COLO668 (cell line): ENCODE data around the gene SVOP.
"Not testable (repeated sequence)": the region's sequence is repeated elsewhere in the genome, so short reads cannot be mapped to it uniquely, and the experiment has no call there.

ENCODE experiments used
- DNase-seq: peaks from one replicate; lab custom pipeline; 2025; ENCODE audit not compliant: unreplicated experiment; lab: John Stamatoyannopoulos, UW

The SVOP gene

DNA sequence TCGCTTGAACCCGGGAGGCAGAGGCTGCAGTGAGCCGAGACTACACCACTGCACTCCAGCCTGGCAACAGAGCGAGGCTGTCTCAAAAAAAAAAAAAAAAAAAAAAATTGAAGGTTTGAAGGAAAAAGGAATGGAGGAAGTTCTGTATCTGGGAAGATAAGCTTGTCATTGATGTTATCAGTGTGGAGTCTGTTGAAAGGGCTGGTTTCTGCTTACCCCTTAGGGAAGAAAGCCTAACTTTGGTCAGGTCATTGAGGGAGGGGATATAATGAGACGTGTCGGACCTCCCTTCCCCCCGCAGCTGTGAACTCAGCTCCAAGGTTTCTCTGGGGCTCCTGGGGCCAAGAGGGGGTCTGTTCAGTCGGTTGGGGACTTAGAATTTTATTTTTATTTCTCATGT is 124.5 kb downstream of the SVOP start:
- DNase-seq, result no peak

DNA sequence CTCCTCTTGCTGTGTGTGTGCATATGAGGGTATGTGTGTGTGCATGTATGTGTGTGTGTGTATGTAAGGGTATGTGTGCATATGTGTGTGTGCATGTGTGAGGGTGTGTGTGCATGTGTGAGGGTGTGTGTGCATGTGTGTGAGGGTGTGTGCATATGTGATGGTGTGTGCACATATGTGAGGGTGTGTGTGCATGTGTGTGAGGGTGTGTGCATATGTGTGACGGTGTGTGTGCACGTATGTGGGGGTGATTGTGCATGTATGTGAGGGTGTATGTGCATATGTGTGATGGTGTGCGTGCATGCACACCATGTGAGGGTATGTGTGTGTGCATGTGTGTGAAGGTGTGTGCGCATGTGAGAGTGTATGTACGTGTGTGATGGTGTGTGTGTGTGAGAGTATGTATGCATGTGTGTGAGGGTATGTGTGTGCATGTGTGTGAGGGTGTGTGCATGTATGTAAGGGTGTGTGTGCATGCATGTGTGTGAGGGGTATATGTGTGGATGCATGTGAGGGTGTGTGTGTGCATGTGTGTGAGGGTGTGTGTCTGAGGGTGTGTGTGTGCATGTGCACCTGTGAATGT is 125.6 kb downstream of the SVOP start:
- no peak for DNase-seq

DNA sequence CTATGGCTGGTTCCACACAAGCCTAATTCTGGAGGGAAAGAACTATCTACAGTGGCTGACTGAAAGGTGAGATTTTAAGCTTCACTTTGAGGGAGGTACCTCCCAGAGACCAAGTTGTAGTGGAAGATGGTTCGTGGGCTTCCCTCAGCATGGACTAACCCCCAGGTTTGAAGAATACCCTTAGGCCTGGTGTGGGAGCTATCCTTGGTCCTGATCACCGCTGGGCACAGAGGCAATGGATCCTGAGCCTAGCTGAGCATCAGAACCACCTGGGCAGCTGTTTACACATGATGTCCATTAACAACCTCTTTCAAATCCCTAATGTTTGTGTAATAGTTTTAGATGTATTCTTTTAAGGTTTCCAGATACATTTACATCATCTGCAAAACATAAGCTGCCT is 130.7 kb downstream of the SVOP start:
- no peak for DNase-seq

DNA sequence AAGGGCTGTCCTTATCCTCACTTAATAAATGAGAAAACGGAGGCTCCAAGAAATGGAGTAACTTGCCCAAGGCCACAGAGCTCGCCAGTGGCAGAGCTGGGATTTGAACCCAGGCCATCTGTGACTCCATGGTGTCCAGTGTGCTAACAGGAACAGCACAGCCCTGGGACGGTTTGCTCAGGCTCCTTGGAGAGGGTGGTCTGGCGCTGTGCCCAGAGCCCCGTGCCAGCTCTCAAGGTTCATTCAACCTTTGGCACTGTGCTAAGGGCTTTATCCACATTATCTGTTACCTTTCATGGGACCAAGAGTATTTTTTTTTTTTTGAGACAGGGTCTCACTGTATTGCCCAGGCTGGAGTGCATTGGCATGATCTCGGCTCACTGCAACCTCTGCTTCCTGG is 132.8 kb downstream of the SVOP start:
- DNase-seq, result no peak

GRCh38 chr12:108886873-108887629 is 133.8 kb downstream of the SVOP start:
- no peak for DNase-seq

- DNase-seq, result peak; percentile 60
These were observed 136.5 kb downstream of the SVOP start for GRCh38 chr12:108884116-108885012.

- no peak for DNase-seq
These were observed 138.9 kb downstream of the SVOP start for GRCh38 chr12:108881953-108882352.

- no peak for DNase-seq
These were observed 141.1 kb downstream of the SVOP start, which contains the start of gene DAO for GRCh38 chr12:108879615-108880254. TSS of gene DAO (plus strand) at chr12:108880092. CDS start at chr12:108885007, 4,915 bp downstream.

- DNase-seq, result no peak
These were observed 144.3 kb downstream of the SVOP start for GRCh38 chr12:108876550-108876949.

DNA sequence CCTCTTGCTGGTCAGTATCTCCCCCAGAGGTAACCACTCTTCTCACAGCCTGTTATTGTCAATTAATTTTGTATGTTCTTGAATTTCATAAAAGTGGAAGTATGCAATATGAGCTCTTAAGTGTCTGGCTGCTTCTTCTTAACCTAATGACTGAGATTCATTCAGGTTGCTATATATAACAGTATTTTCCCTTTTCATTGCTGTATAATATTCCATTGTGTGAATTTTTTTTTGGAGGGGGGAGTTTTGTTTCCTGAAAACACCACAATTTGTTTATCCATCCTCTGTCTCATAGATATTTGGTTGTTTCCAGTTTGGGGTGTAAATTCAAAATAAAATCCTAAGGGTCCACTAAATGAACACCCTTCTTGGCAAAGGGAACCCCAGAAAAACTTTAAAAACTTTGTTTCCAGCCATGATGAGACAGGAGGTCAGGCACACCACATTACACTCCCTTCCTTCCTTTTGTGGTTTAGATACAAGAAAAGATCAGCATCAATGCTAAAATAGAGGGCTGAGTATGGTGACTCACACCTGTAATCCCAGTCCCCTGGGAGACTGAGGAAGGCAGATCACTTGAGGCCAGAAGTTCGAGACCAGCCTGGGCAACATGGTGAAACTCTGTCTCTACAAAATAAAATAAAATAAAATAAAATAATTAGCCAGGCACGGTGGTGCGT is 145.0 kb downstream of the SVOP start:
- DNase-seq, result no peak

GRCh38 chr12:108875280-108875679 is 145.6 kb downstream of the SVOP start:
- no peak for DNase-seq

DNA sequence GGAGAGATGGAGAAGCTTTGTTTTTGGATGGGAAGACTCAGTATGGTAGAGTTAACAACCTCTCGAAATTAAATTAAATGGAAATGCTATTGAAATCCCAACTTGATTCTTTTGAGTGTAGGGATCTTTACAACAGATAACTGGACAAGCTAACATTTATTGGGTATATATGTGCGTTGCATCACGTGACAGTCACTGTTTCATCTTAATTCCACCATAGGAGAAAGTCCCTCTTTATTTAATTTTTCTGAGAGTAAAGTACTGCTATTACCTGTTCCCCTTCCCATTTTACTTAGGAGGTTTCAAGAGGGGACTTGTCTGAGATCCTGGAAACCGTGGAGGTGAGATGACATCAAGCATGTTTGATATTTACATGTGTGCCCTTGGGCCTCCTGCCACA is 152.1 kb downstream of the SVOP start:
- DNase-seq, result no peak

DNA sequence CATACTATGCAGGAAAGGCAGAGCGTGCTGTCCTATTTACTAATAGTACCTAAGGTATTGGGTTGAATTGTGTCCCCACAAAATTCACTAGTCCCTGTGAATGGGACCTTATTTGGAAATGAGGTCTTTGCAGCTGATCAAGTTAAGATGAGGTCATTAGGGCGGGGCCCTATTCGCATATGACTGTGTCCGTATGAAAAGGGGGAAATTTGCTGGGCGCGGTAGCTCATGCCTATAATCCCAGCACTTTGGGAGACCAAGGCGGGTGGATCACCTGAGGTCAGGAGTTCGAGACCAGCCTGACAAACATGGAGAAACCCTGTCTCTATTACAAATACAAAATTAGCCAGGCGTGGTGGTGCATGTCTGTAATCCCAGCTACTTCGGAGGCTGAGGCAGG is 154.8 kb downstream of the SVOP start:
- not testable (repeated sequence) for DNase-seq

DNA sequence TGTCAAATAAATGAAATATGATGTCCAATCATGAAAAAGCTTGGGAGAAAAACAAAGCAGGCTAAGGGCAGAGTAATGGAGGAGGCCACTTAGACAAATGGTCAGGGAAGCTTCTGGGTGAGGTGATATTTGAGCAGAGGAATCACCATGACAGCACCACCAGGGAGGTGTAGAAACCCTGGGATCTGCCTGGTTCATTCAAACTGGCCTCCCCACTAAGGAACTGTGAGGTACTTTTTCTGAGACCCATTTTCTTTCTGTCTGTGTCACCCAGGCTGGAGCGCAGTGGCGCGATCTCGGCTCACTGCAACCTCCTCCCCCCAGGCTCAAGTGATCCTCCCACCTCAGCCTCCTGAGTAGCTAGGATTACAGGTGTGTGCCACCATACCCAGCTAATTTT is 155.7 kb downstream of the SVOP start:
- no peak for DNase-seq

- no peak for DNase-seq
These were observed 158.3 kb downstream of the SVOP start for GRCh38 chr12:108862588-108862959.

DNA sequence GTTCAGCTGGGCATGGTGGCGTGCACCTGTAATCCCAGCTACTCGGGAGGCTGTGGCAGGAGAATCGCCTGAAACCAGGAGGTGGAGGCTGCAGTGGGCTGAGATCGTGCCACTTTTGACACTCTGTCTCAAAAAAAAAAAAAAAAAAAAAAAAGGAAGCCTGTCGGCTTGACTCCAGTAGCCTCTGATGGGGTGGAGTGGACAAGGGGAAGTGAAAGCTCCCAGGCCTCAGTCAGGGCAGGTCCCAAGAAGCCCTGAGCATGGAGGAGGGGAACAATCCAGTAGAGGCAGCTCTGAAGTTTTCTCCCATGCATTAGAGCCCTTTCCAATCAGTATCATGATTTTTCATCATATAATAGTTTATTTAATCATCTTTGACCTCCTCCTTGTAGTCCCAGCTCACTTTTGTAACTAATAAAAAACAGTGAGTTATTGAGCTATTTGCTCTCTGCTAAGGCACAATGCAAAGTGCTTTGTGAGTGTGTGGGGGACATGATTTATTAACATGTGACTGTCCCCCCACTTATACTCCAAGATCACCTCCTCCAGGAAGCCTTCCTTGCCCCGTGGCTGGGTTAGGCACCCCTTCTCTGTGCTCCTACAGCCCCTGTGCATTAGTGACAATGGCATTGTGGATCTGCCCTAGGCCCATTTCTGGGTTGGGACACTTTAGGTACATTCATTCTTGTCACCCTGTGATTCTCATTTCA is 158.8 kb downstream of the SVOP start:
- DNase-seq, result no peak

DNA sequence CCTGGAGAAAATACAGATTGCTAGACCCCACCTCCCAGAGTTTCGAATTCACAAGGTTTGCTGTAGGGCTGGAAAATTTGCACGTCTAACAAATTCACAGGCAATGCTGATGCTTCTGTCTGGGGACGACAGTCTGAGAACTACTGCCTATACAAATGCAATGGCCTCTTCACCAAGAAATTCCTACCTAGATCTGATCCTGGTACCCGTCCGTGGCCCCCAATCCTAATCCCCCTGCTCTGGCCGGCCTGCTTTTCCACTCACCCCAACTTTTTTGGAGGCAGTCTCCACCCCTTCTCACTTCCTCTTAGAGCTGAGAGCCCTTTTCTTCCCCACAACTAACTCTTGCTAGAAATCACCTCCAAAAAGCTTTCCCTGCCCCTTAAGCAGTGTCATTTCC is 160.4 kb downstream of the SVOP start:
- DNase-seq, result no peak

DNA sequence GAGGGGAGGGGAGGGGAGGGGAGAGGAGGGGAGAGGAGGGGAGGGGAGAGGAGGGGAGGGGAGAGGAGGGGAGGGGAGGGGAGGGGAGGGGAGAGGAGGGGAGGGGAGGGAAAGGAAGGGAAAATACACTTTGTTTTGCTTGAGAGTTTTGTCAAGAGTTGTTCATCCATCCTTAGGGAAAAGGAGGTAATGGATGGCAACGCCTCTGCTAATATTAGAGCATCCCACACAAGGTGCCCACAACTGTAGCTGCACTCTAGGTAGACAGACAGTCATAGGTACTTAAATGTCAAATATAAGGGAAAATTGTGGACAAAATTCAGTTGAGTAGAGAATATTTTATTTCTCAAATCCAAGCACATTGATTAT is 161.0 kb downstream of the SVOP start:
- no peak for DNase-seq

GRCh38 chr12:108859141-108859922 is 161.5 kb downstream of the SVOP start:
- DNase-seq, result not testable (repeated sequence)
